Fibroblast of villous mesenchyme (primary cell): ENCODE data around the gene NUMB. TPM values are rescaled to one million over a fixed set of nuclear protein-coding genes. Genes with fewer than 3 reads are reported as not detected.

Experiments used
- DNase-seq: peaks from one replicate; pipeline ENCODE4 v3.0.0-alpha.2; 2010; ENCODE audit warnings: low read depth
- H3K4me3 ChIP-seq: 2 replicates; pipeline ENCODE4 v1.5.1; 2011; ENCODE audit warnings: low read depth, mild to moderate bottlenecking, low read length
- total RNA-seq: library from RNA; depleted of rRNA; stranded (reverse); fragments of >200 nt; gene quantifications from 2 replicates; pipeline ENCODE4 v1.2.3, GENCODE V29; 2012
- TF ChIP-seq, protein P1 (sequence below): IDR thresholded peaks from 2 replicates; pipeline ENCODE4 v1.5.1; 2012; ENCODE audit warnings: low read depth, mild to moderate bottlenecking, low read length; ENCODE audit not compliant: insufficient read depth

NUMB gene
- total RNA-seq, 1 donor: 35.4 TPM

GRCh38 chr14:73289308-73289707, 169.0 kb downstream of the NUMB start:
- no peak overlapping the region for H3K4me3 ChIP-seq
- no peak for DNase-seq
- TF ChIP-seq, protein P1, sequence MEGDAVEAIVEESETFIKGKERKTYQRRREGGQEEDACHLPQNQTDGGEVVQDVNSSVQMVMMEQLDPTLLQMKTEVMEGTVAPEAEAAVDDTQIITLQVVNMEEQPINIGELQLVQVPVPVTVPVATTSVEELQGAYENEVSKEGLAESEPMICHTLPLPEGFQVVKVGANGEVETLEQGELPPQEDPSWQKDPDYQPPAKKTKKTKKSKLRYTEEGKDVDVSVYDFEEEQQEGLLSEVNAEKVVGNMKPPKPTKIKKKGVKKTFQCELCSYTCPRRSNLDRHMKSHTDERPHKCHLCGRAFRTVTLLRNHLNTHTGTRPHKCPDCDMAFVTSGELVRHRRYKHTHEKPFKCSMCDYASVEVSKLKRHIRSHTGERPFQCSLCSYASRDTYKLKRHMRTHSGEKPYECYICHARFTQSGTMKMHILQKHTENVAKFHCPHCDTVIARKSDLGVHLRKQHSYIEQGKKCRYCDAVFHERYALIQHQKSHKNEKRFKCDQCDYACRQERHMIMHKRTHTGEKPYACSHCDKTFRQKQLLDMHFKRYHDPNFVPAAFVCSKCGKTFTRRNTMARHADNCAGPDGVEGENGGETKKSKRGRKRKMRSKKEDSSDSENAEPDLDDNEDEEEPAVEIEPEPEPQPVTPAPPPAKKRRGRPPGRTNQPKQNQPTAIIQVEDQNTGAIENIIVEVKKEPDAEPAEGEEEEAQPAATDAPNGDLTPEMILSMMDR: no peak

- H3K4me3 ChIP-seq: no peak overlapping the region
- TF ChIP-seq, protein P1: no peak
- DNase-seq: no peak
Measured at GRCh38 chr14:73287071-73287470, 171.3 kb downstream of the NUMB start.

DNA sequence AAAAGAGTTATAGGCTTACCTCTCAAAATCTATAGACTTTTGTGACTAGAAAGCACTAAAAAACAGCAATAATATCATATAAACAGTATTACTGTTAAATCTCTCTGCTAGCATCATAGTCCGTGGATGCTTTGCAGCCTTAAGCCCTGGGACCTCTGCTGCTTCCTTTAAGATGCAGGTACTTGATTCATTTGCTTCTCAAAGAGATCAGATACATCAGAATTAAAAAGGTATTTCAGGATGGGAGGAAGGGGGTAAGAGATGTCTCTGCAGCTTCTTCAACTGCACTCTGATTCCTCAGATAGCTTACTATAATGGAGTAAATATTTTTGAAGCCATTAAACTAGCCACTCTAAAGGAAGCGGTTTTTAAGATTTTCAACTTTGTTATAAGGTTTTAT, 171.7 kb downstream of the NUMB start:
- TF ChIP-seq, protein P1: no peak
- no peak overlapping the region for H3K4me3 ChIP-seq
- no peak for DNase-seq

DNA sequence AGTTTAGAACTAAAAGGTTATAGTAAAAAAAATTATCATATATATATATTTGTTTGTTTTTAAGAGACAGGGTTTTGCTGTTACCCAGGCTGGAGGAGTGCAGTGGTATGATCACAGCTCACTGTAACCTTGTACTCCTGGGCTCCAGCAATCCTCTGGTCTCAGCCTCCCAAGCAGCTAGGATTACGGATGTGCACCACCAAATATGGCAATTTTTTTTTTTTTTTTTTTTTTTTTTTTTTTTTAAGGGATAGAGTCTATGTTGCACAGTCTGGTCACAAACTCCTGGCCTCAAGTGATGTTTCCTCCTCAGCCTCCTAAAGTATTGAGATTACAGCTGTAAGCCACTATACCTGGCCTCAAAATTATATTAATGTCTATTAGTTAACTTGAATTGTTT, 172.4 kb downstream of the NUMB start:
- TF ChIP-seq, protein P1: no peak
- DNase-seq: no peak
- no peak overlapping the region for H3K4me3 ChIP-seq

DNA sequence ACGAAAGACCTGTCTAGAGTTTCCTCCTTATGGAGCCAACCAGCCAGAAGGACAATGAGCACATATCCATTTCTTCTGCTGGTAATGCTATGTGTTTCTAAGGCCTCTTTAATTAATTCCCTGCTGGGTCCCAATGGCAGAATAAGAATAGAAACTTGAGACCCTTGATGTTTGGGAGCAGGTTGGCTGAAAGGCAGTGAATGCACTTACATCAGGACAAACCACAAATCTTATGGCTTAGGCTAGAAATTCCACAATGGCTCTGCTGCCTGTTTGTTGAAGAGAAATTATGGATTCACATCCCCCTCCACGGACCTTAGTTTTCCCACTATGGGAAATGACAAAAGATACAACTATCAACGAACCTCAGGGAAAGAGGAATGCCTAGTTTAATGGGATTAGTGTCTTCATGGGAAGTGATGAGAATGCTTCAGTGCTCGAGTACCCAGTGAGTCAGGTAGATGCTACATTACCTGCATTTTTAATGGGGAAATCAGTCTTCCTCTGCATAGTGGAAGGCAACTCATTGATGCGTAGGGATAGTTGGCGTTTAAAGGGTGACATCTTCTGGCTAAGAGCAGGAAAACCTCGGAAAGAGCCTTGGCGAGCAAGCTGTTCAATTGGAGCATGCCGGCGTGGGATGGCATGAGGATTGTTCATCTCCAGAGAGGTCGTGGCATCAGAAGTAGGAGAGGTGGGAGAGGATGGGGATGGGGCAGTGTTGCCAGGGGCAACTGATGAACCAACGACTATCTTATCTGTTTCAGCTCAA, 174.6 kb downstream of the NUMB start:
- DNase-seq: peak; percentile 34
- TF ChIP-seq, protein P1: peak; percentile 24
- no peak overlapping the region for H3K4me3 ChIP-seq

DNA sequence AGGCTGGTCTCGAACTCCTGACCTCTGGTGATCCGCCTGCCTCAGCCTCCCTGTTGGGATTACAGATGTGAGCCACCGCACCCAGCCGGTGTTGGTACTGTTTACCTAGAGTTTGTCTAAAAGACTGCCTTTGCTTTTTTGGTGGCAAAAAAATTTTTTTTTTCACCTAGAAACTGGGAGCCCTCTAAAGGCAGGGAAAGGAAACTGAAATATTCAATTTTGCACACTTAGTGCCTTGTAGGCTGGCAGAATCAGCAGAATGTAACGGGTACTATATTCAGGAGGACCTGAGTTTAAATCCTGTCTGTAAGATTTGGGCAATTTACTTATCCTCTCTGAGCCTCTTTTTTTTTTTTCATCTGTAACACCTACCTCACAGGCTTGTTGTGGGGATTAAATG, 177.4 kb downstream of the NUMB start:
- no peak for DNase-seq
- no peak overlapping the region for H3K4me3 ChIP-seq
- TF ChIP-seq, protein P1: no peak

DNA sequence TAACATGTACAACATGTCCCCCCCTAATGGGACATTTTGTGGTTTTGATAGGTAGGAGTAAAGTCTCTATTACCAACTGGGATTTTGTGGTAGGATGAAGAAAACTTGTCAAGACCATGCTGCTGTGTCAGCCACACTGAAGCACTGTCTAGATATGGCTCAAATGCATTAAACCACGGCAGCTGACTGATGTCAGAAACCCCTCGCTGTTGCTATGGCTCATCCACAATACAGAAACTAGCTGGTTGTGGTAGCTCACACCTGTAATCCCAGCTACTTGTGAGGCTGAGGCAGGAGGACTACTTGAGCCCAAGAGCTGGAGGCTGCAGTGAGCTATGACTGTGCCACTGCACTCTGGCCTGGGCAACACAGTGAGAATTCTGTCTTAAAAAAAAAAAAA, 181.0 kb downstream of the NUMB start:
- H3K4me3 ChIP-seq: no peak overlapping the region
- TF ChIP-seq, protein P1: no peak
- DNase-seq: no peak
